GM12878 (cell line): ENCODE results near the gene DNAH2. TPM values are rescaled to one million over a fixed set of nuclear protein-coding genes. Genes with fewer than 3 reads are reported as not detected.

Experiments used
- ATAC-seq: fragments of 200-7000 bp; cut with Tn5 transposase; 3 replicates; pipeline ENCODE4 v1.9.1; 2020; ENCODE audit warnings: mild to moderate bottlenecking, moderate library complexity
- BruUV-seq: library from RNA; stranded (reverse); fragments of 400-500 nt; replicated peaks from 2 replicates; lab custom pipeline; 2021; lab: Mats Ljungman, UMichigan
- CTCF ChIA-PET: fragments of 300-600 bp; sonication (Branson Sonifier 250); formaldehyde crosslinking; extraction: SDS; loops from one replicate; lab custom pipeline; 2021; ENCODE audit warnings: inconsistent platforms; lab: Yijun Ruan, JAX
- POLR2A ChIA-PET: fragments of 350-600 bp; formaldehyde crosslinking; extraction: SDS; loops from one replicate; lab custom pipeline; 2021; ENCODE audit warnings: inconsistent platforms; lab: Charles Lee
- RAD21 ChIA-PET: fragments of 300-600 bp; sonication (Branson Sonifier 250); formaldehyde crosslinking; loops from one replicate; lab custom pipeline; 2023; ENCODE audit warnings: antibody characterized with exemption; ENCODE audit not compliant: unreplicated experiment; lab: Charles Lee
- SMC1A ChIA-PET: fragments of 300-600 bp; sonication (Branson Sonifier 250); formaldehyde crosslinking; loops from one replicate; lab custom pipeline; 2023; ENCODE audit not compliant: unreplicated experiment, uncharacterized antibody; lab: Charles Lee
- DNase-seq: peaks from one replicate; pipeline ENCODE4 v3.0.0-alpha.2; 2011; ENCODE audit warnings: low read depth, low spot score
- FAIRE-seq: peaks from 3 replicates; lab custom pipeline; 2011; peaks lifted over from hg19 to GRCh38; lab: Jason Lieb, UNC
- H2AFZ ChIP-seq: 2 replicates; pipeline ENCODE4 v1.6.0; 2011; ENCODE audit warnings: low read depth, low read length, control low read depth; ENCODE audit not compliant: control insufficient read depth
- H3K27ac ChIP-seq: 2 replicates; pipeline ENCODE4 v1.5.1; 2011; ENCODE audit warnings: control low read depth; ENCODE audit not compliant: control insufficient read depth, insufficient read depth
- H3K27me3 ChIP-seq, 2 experiments: replicated peaks in 1 of 2; 2 replicates each; pipeline versions ENCODE4 v1.6.0 to v1.6.1; 2011; ENCODE audit warnings: low read length in 1 of 2; ENCODE audit not compliant: control insufficient read depth in 2 of 2, insufficient read depth in 2 of 2
- H3K36me3 ChIP-seq, 2 experiments: 2 replicates each; pipeline ENCODE4 v1.5.1; 2011; ENCODE audit warnings: low read length in 1 of 2; ENCODE audit not compliant: control insufficient read depth in 2 of 2, insufficient read depth in 2 of 2
- H3K4me1 ChIP-seq: 2 replicates; pipeline ENCODE4 v1.6.1; 2011; ENCODE audit warnings: mild to moderate bottlenecking, low read length, moderate library complexity, mixed read lengths; ENCODE audit not compliant: control insufficient read depth, insufficient read depth
- H3K4me2 ChIP-seq: 2 replicates; pipeline ENCODE4 v1.6.0; 2011; ENCODE audit warnings: control low read depth; ENCODE audit not compliant: control insufficient read depth, insufficient read depth
- H3K4me3 ChIP-seq: fragments of 200-600 bp; sonication (generic); 2 replicates; pipeline ENCODE4 v1.5.1; 2016
- H3K79me2 ChIP-seq: 2 replicates; pipeline ENCODE4 v1.6.0; 2011; ENCODE audit warnings: low read length; ENCODE audit not compliant: control insufficient read depth, insufficient read depth
- H3K9ac ChIP-seq: 2 replicates; pipeline ENCODE4 v1.8.0; 2011; ENCODE audit warnings: low read length, control low read depth, mixed read lengths; ENCODE audit not compliant: control insufficient read depth, insufficient read depth
- H3K9me3 ChIP-seq: replicated peaks from 3 replicates; pipeline ENCODE4 v1.5.1; 2011; ENCODE audit warnings: mild to moderate bottlenecking, low read length; ENCODE audit not compliant: control insufficient read depth, insufficient read depth
- H4K20me1 ChIP-seq: 2 replicates; pipeline ENCODE4 v1.6.0; 2011; ENCODE audit not compliant: control insufficient read depth, insufficient read depth
- CREM ChIP-seq: IDR thresholded peaks from 2 replicates; pipeline ENCODE4 v1.6.1; 2014; ENCODE audit warnings: antibody characterized with exemption, low read depth
- E2F4 ChIP-seq: IDR thresholded peaks from 2 replicates; pipeline ENCODE4 v1.6.1; 2012; ENCODE audit warnings: low read depth, low read length, improper control_type of control experiment
- HDGF ChIP-seq: fragments of 450-650 bp; IDR thresholded peaks from 2 replicates; pipeline ENCODE4 v1.6.1; 2016; ENCODE audit warnings: antibody characterized with exemption
- JUND ChIP-seq: IDR thresholded peaks from 2 replicates; pipeline ENCODE4 v1.6.1; 2012; ENCODE audit warnings: low read depth, mild to moderate bottlenecking, low read length, improper control_type of control experiment, moderate library complexity
- KAT2A ChIP-seq: conservative IDR thresholded peaks from 2 replicates; pipeline ENCODE4 v1.6.1; 2011; ENCODE audit warnings: low read depth, low read length; ENCODE audit not compliant: control insufficient read depth
- KLF5 ChIP-seq: fragments of 450-650 bp; IDR thresholded peaks from 2 replicates; pipeline ENCODE4 v1.6.1; 2014; ENCODE audit warnings: mild to moderate bottlenecking; ENCODE audit not compliant: partially characterized antibody
- MLLT1 ChIP-seq: fragments of 450-650 bp; IDR thresholded peaks from 2 replicates; pipeline ENCODE4 v1.6.1; 2016; ENCODE audit warnings: mild to moderate bottlenecking
- MYC ChIP-seq: IDR thresholded peaks from 2 replicates; pipeline ENCODE4 v1.6.1; 2011; ENCODE audit warnings: mild to moderate bottlenecking, low read length, moderate library complexity, inconsistent platforms; ENCODE audit not compliant: insufficient read depth, insufficient replicate concordance, insufficient read length, severe bottlenecking
- PRDM15 ChIP-seq: fragments of 450-650 bp; formaldehyde crosslinking; IDR thresholded peaks from 2 replicates; pipeline ENCODE4 v1.4.0; 2020; ENCODE audit warnings: mild to moderate bottlenecking, moderate library complexity
- RELB ChIP-seq: fragments of 450-650 bp; IDR thresholded peaks from 2 replicates; pipeline ENCODE4 v1.6.1; 2017; ENCODE audit warnings: low read depth, mild to moderate bottlenecking, moderate library complexity
- SIN3A ChIP-seq: IDR thresholded peaks from 2 replicates; pipeline ENCODE4 v1.6.1; 2012; ENCODE audit warnings: low read depth, low read length, improper control_type of control experiment
- SMAD5 ChIP-seq: IDR thresholded peaks from 2 replicates; pipeline ENCODE4 v1.6.1; 2016; ENCODE audit warnings: antibody characterized with exemption, low read depth
- SMC3 ChIP-seq: IDR thresholded peaks from 2 replicates; pipeline ENCODE4 v1.6.1; 2011; ENCODE audit warnings: low read length, improper control_type of control experiment, borderline replicate concordance
- SP1 ChIP-seq: IDR thresholded peaks from one replicate; pipeline ENCODE4 v1.6.1; 2011; ENCODE audit warnings: low read depth, low read length
- SUPT20H ChIP-seq: IDR thresholded peaks from 2 replicates; pipeline ENCODE4 v1.6.1; 2011; ENCODE audit warnings: low read depth, mild to moderate bottlenecking, low read length, moderate library complexity, borderline replicate concordance; ENCODE audit not compliant: control insufficient read depth
- TCF3 ChIP-seq: IDR thresholded peaks from 2 replicates; pipeline ENCODE4 v1.6.1; 2012; ENCODE audit warnings: low read depth, mild to moderate bottlenecking, low read length, borderline replicate concordance; ENCODE audit not compliant: insufficient read depth
- ZNF622 ChIP-seq: fragments of 450-650 bp; IDR thresholded peaks from 2 replicates; pipeline ENCODE4 v1.6.1; 2017; ENCODE audit warnings: mild to moderate bottlenecking, inconsistent platforms
- WGBS: methylation state at CpG from one replicate; pipeline ENCODE4 v1.1.6; 2016; ENCODE audit warnings: low lambda C conversion rate; ENCODE audit not compliant: insufficient replicate concordance, insufficient coverage; ENCODE audit errors: missing lambda C conversion rate; 5-methylcytosine and 5-hydroxymethylcytosine counted together
- in situ Hi-C: fragments of 300-500 bp; cut with MboI; formaldehyde crosslinking; loops from 9 replicates; pipeline ENCODE4 v1.14.3; 2018; ENCODE audit warnings: mixed read lengths
- intact Hi-C: fragments of 100-400 bp; cut with micrococcal nuclease; formaldehyde crosslinking; loops from one replicate; pipeline ENCODE4 v1.14.2; 2022; ENCODE audit not compliant: unreplicated experiment
- polyA plus RNA-seq, 11 experiments: library from polyadenylated mRNA; depleted of rRNA in 4 of 11; unstranded in 6 of 11; stranded (reverse) in 5 of 11; fragments of >200 nt; fragmentation: Nextera tagmentation in 4 of 11; fragmentation: Illumina TruSeq in 1 of 11; extraction: Ambion mirVana in 4 of 11; extraction: Trizol in 1 of 11; gene quantifications; 1 replicate in 1 of 11; 2 replicates in 10 of 11; pipeline versions ENCODE4 v1.2.1 to v1.2.3, GENCODE V29; 2011 to 2016; ENCODE audit warnings: inconsistent platforms in 2 of 11, missing spikeins in 2 of 11, low read depth in 1 of 11
- total RNA-seq, 4 experiments: library from RNA; depleted of rRNA in 3 of 4; stranded (reverse); fragments of >200 nt in 3 of 4; fragmentation: Illumina TruSeq in 1 of 4; extraction: Trizol in 1 of 4; gene quantifications; 2 replicates each; pipeline versions ENCODE4 v1.2.1 to v1.2.3, GENCODE V29; 2013 to 2021

Gene DNAH2
- total and polyA plus RNA-seq, 10 of the 15 experiments (the other 5 are each of a cell fraction or from before 2014, with no cell fraction given), result not detected

GRCh38 chr17:7729816-7730215, 12.3 kb downstream of the DNAH2 start:
- BruUV-seq, result no TSS peak
- Histone ChIP-seq H3K36me3 (no peaks in the 10 kb centered on the region), H2AFZ (no peak overlapping the region), H3K4me3 (no peak overlapping the region), H3K79me2 (no peaks in the 10 kb centered on the region), H3K4me1 (no peaks in the 10 kb centered on the region), H3K27ac (no peak overlapping the region), H3K27me3 (peaks cover 0 to 3% of the 10 kb centered on the region in 2 experiments; a peak in 2 of 4 replicates), H3K9me3 (no peaks in the 10 kb centered on the region), H3K9ac (no peak overlapping the region), H3K4me2 (no peak overlapping the region), H4K20me1 (no peaks in the 10 kb centered on the region)
- 6% methylated on average over 1 of the region's 1 CpG for WGBS
- ChIA-PET RAD21 (no interaction called here), CTCF (interaction anchor here (2.4 kb wide), 1 partner anchor 14 kb away, joined by 13 read pairs; no protein-coding TSS in a partner anchor), POLR2A (interaction anchor here (0.7 kb wide), 1 partner anchor 15 kb away, joined by 5 read pairs; no protein-coding TSS in a partner anchor), SMC1A (interaction anchor here (0.6 to 1.6 kb wide), 2 partner anchors 17 to 51 kb away, joined by 3 to 4 read pairs; no protein-coding TSS in a partner anchor)
- in situ Hi-C loops (no loop called here), intact Hi-C loops (no loop called here)
- DNase-seq (no peak), ATAC-seq (no peak), FAIRE-seq (no peak)
- no peak for TF ChIP-seq PRDM15 (CRISPR knock-in tag)
- TF ChIP-seq ZNF622, result no peak
- TF ChIP-seq SIN3A, result no peak
- no peak for TF ChIP-seq E2F4
- TF ChIP-seq MLLT1, result no peak
- TF ChIP-seq CREM, result no peak
- no peak for TF ChIP-seq JUND
- TF ChIP-seq HDGF, result no peak
- TF ChIP-seq SMAD5, result no peak
- TF ChIP-seq MYC, result no peak
- TF ChIP-seq TCF3, result no peak
- no peak for TF ChIP-seq SP1
- TF ChIP-seq SMC3, result no peak
- no peak for TF ChIP-seq KLF5
- TF ChIP-seq KAT2A, result no peak
- no peak for TF ChIP-seq RELB
- no peak for TF ChIP-seq SUPT20H
